Kidney glomerular epithelial cell (primary cell): ENCODE measurements around the gene BTG1.
"Not testable (repeated sequence)": the region's sequence is repeated elsewhere in the genome, so short reads cannot be mapped to it uniquely, and the experiment has no call there.

Source experiments
- DNase-seq: peaks from one replicate; lab custom pipeline; 2025; lab: John Stamatoyannopoulos, UW

The BTG1 gene

GRCh38 chr12:92149563-92149962 lies 3.9 kb upstream of the BTG1 start:
- DNase-seq, result no peak

- no peak for DNase-seq
Measured at GRCh38 chr12:92147491-92147890, 1.8 kb upstream of the BTG1 start.

GRCh38 chr12:92146497-92147224 lies 1.0 kb upstream of the BTG1 start:
- DNase-seq, result no peak

GRCh38 chr12:92145481-92145730 lies 240 bp downstream of the BTG1 start:
- DNase-seq, result no peak

GRCh38 chr12:92144631-92145480 lies 790 bp downstream of the BTG1 start:
- DNase-seq, result peak; percentile 46

GRCh38 chr12:92143686-92144630 lies 1.7 kb downstream of the BTG1 start:
- DNase-seq, result peak; percentile 78

- no peak for DNase-seq
Measured at GRCh38 chr12:92143258-92143657, 2.4 kb downstream of the BTG1 start.

- DNase-seq, result no peak
Measured at GRCh38 chr12:92142251-92142926, 3.3 kb downstream of the BTG1 start.

GRCh38 chr12:92141591-92142121 lies 4.0 kb downstream of the BTG1 start:
- DNase-seq, result no peak

GRCh38 chr12:92140896-92141536 lies 4.6 kb downstream of the BTG1 start:
- no peak for DNase-seq

- no peak for DNase-seq
Measured at GRCh38 chr12:92140156-92140555, 5.5 kb downstream of the BTG1 start.

- DNase-seq, result no peak
Measured at GRCh38 chr12:92139634-92140150, 6.0 kb downstream of the BTG1 start.

- DNase-seq, result no peak
Measured at GRCh38 chr12:92138626-92139025, 7.0 kb downstream of the BTG1 start.

GRCh38 chr12:92138144-92138543 lies 7.5 kb downstream of the BTG1 start:
- DNase-seq, result no peak

- DNase-seq, result peak; percentile 62
Measured at GRCh38 chr12:92136965-92137721, 8.5 kb downstream of the BTG1 start.

- DNase-seq, result no peak
Measured at GRCh38 chr12:92136026-92136730, 9.5 kb downstream of the BTG1 start.

- not testable (repeated sequence) for DNase-seq
Measured at GRCh38 chr12:92135541-92135940, 10.1 kb downstream of the BTG1 start.

GRCh38 chr12:92134638-92135274 lies 10.9 kb downstream of the BTG1 start:
- no peak for DNase-seq
